CD1c-positive myeloid dendritic cell (primary cell): ENCODE data around the gene ARL4D.
"Not testable (repeated sequence)": the region's sequence is repeated elsewhere in the genome, so short reads cannot be mapped to it uniquely, and the experiment has no call there.

Experiments
- DNase-seq: peaks from one replicate; pipeline ENCODE4 v3.0.0-alpha.2; 2016; ENCODE audit errors: extremely low spot score

The ARL4D gene

GRCh38 chr17:43395165-43395564 is 3.6 kb upstream of the ARL4D start:
- DNase-seq, result no peak

- DNase-seq, result no peak
Observed at GRCh38 chr17:43396491-43397060, 2.2 kb upstream of the ARL4D start.

GRCh38 chr17:43399839-43400328 is 1.1 kb downstream of the ARL4D start:
- DNase-seq, result no peak

- DNase-seq, result no peak
Observed at GRCh38 chr17:43400943-43401717, 2.3 kb downstream of the ARL4D start.

GRCh38 chr17:43402078-43402477 is 3.3 kb downstream of the ARL4D start:
- no peak for DNase-seq

GRCh38 chr17:43402567-43402966 is 3.8 kb downstream of the ARL4D start:
- DNase-seq, result no peak

GRCh38 chr17:43403846-43404245 is 5.1 kb downstream of the ARL4D start:
- no peak for DNase-seq

GRCh38 chr17:43405861-43406260 is 7.1 kb downstream of the ARL4D start:
- no peak for DNase-seq

- DNase-seq, result no peak
Observed at GRCh38 chr17:43406676-43407645, 8.2 kb downstream of the ARL4D start.

- no peak for DNase-seq
Observed at GRCh38 chr17:43409131-43409530, 10.3 kb downstream of the ARL4D start.

- no peak for DNase-seq
Observed at GRCh38 chr17:43410557-43411368, 12.0 kb downstream of the ARL4D start.

GRCh38 chr17:43411369-43411677 is 12.5 kb downstream of the ARL4D start:
- DNase-seq, result no peak

GRCh38 chr17:43411749-43412148 is 13.0 kb downstream of the ARL4D start:
- no peak for DNase-seq

GRCh38 chr17:43412166-43412565 is 13.4 kb downstream of the ARL4D start:
- DNase-seq, result no peak

GRCh38 chr17:43416998-43417890 is 18.5 kb downstream of the ARL4D start:
- DNase-seq, result no peak

- peak; percentile 53 for DNase-seq
Observed at GRCh38 chr17:43418441-43419374, 19.9 kb downstream of the ARL4D start.

- DNase-seq, result not testable (repeated sequence)
Observed at GRCh38 chr17:43419375-43419882, 20.6 kb downstream of the ARL4D start.

GRCh38 chr17:43423777-43424455 is 25.1 kb downstream of the ARL4D start:
- DNase-seq, result no peak
